Endothelial cell of umbilical vein (primary cell): ENCODE measurements around the gene HOXB6. TPM values are rescaled to one million over a fixed set of nuclear protein-coding genes. Genes with fewer than 3 reads are reported as not detected.

ENCODE experiments used
- BruUV-seq: library from RNA; stranded (reverse); fragments of 400-500 nt; replicated peaks from 2 replicates; lab custom pipeline; 2021; lab: Mats Ljungman, UMichigan
- CTCF ChIA-PET: fragments of 300-600, 350-600 bp; sonication (Branson Sonifier 250); formaldehyde crosslinking; loops from one replicate; lab custom pipeline; 2021; ENCODE audit warnings: antibody characterized with exemption, inconsistent platforms; lab: Charles Lee
- POLR2A ChIA-PET: fragments of 300-600, 350-600 bp; sonication (Branson Sonifier 250); formaldehyde crosslinking; loops from one replicate; lab custom pipeline; 2021; ENCODE audit warnings: antibody characterized with exemption, inconsistent platforms; lab: Charles Lee
- DNase-seq: peaks from one replicate; pipeline ENCODE4 v3.0.0-alpha.2; 2011; ENCODE audit warnings: low read depth, low spot score
- FAIRE-seq: peaks from 2 replicates; lab custom pipeline; 2011; peaks lifted over from hg19 to GRCh38; lab: Jason Lieb, UNC
- H2AFZ ChIP-seq: 2 replicates; pipeline ENCODE4 v1.6.0; 2012; ENCODE audit warnings: low read depth, low read length, control low read depth, inconsistent platforms
- H3K27ac ChIP-seq: 2 replicates; pipeline ENCODE4 v1.5.1; 2011; ENCODE audit warnings: low read depth, mild to moderate bottlenecking, control low read depth, low read length, moderate library complexity; ENCODE audit not compliant: insufficient read depth
- H3K27me3 ChIP-seq, 2 experiments: 2 replicates each; pipeline versions ENCODE4 v1.6.0 to v1.6.1; 2011; ENCODE audit warnings: low read length in 2 of 2, mixed read lengths in 1 of 2; ENCODE audit not compliant: control insufficient read depth in 2 of 2, insufficient read depth in 2 of 2
- H3K36me3 ChIP-seq, 2 experiments: 2 replicates in 1 of 2; 3 replicates in 1 of 2; pipeline ENCODE4 v1.5.1; 2011; ENCODE audit warnings: low read length in 2 of 2, mild to moderate bottlenecking in 1 of 2, moderate library complexity in 1 of 2; ENCODE audit not compliant: control insufficient read depth in 2 of 2, insufficient read depth in 2 of 2; ENCODE audit errors: extremely low read depth in 1 of 2
- H3K4me1 ChIP-seq: 3 replicates; pipeline ENCODE4 v1.5.1; 2011; ENCODE audit warnings: mild to moderate bottlenecking, low read length; ENCODE audit not compliant: control insufficient read depth, insufficient read depth; ENCODE audit errors: extremely low read depth
- H3K4me2 ChIP-seq: 2 replicates; pipeline ENCODE4 v1.6.1; 2011; ENCODE audit warnings: low read length, control low read depth, mixed read lengths; ENCODE audit not compliant: insufficient read depth
- H3K4me3 ChIP-seq, 3 experiments: fragments of 200-600 bp in 1 of 3; sonication (generic), shearing (Covaris generic) in 1 of 3; replicated peaks in 1 of 3; 2 replicates each; pipeline ENCODE4 v1.5.1; 2011 to 2016; ENCODE audit warnings: control low read depth in 3 of 3, low read length in 3 of 3, mild to moderate bottlenecking in 2 of 3, inconsistent platforms in 1 of 3, low read depth in 1 of 3, moderate library complexity in 1 of 3; ENCODE audit not compliant: insufficient read depth in 1 of 3
- H3K79me2 ChIP-seq: 2 replicates; pipeline ENCODE4 v1.6.0; 2012; ENCODE audit warnings: low read length, inconsistent platforms; ENCODE audit not compliant: control insufficient read depth, insufficient read depth
- H3K9ac ChIP-seq: replicated peaks from 2 replicates; pipeline ENCODE3; 2011; ENCODE audit warnings: low read length, control low read depth; ENCODE audit not compliant: insufficient read depth; ENCODE audit errors: extremely low read depth
- H3K9me1 ChIP-seq: replicated peaks from 3 replicates; pipeline ENCODE4 v1.6.0; 2011; ENCODE audit warnings: mild to moderate bottlenecking, low read length; ENCODE audit not compliant: control insufficient read depth, insufficient read depth; ENCODE audit errors: extremely low read depth
- H3K9me3 ChIP-seq: replicated peaks from 2 replicates; pipeline ENCODE4 v1.5.1; 2012; ENCODE audit warnings: low read length, inconsistent platforms; ENCODE audit not compliant: control insufficient read depth, insufficient read depth
- H4K20me1 ChIP-seq: replicated peaks from 2 replicates; pipeline ENCODE3; 2011; ENCODE audit warnings: mild to moderate bottlenecking, low read length; ENCODE audit not compliant: control insufficient read depth, insufficient read depth; ENCODE audit errors: extremely low read depth
- FOS ChIP-seq: IDR thresholded peaks from 2 replicates; pipeline ENCODE4 v1.6.1; 2011; ENCODE audit warnings: mild to moderate bottlenecking, low read length, moderate library complexity, borderline replicate concordance; ENCODE audit not compliant: insufficient read depth
- JUN ChIP-seq: IDR thresholded peaks from 2 replicates; pipeline ENCODE4 v1.6.1; 2011; ENCODE audit warnings: borderline replicate concordance, low read depth; ENCODE audit not compliant: insufficient read length, insufficient read depth
- MYC ChIP-seq: IDR thresholded peaks from one replicate; pipeline ENCODE4 v1.6.1; 2011; ENCODE audit warnings: mild to moderate bottlenecking, low read depth, low read length
- POLR2AphosphoS5 ChIP-seq: IDR thresholded peaks from 2 replicates; pipeline ENCODE4 v1.6.1; 2012; ENCODE audit warnings: low read depth, mild to moderate bottlenecking, control low read depth, low read length, moderate library complexity; ENCODE audit not compliant: insufficient read depth
- dilution Hi-C: fragments of 300-500 bp; cut with MboI; formaldehyde crosslinking; loops from one replicate; pipeline ENCODE4 v1.15.0; 2019; ENCODE audit warnings: low sequenced_read_pairs; ENCODE audit not compliant: extremely low pct_ligation_motif_present
- intact Hi-C: fragments of 100-400 bp; cut with micrococcal nuclease; formaldehyde crosslinking; loops from one replicate; pipeline ENCODE4 v1.10.0; 2022
- polyA plus RNA-seq, 4 experiments: library from polyadenylated mRNA; depleted of rRNA in 3 of 4; stranded (reverse) in 3 of 4; unstranded in 1 of 4; fragments of >200 nt; gene quantifications; 2 replicates each; pipeline versions ENCODE4 v1.2.1 to v1.2.3, GENCODE V29; 2011 to 2012; ENCODE audit warnings: missing spikeins in 1 of 4
- total RNA-seq: library from RNA; stranded (reverse); gene quantifications from 2 replicates; pipeline ENCODE4 v1.2.3, GENCODE V29; 2021
- TF ChIP-seq, protein P1 (sequence below): IDR thresholded peaks from 2 replicates; pipeline ENCODE4 v1.6.1; 2011; ENCODE audit not compliant: insufficient read depth, insufficient read length
- TF ChIP-seq, protein P2 (sequence below), 2 donors: IDR thresholded peaks; 1 replicate in 1 of 2; 2 replicates in 1 of 2; pipeline ENCODE4 v1.5.1; 2011; ENCODE audit warnings: low read length in 2 of 2, mild to moderate bottlenecking in 2 of 2, moderate library complexity in 2 of 2, control low read depth in 1 of 2, inconsistent platforms in 1 of 2, low read depth in 1 of 2; ENCODE audit not compliant: insufficient read depth in 1 of 2; ENCODE audit errors: extremely low read depth in 1 of 2

Gene HOXB6
- total and polyA plus RNA-seq, 2 donors (not counting 3 experiments of a cell fraction or from before 2014, with no cell fraction given), result 8.8 to 24.0 TPM

- no peak overlapping the region for H3K9ac ChIP-seq
These were observed 15.5 kb downstream of the HOXB6 start for GRCh38 chr17:48589060-48589830.

More at GRCh38 chr17:48589060-48589830, 15.5 kb downstream of the HOXB6 start:
- CTCF ChIA-PET, result interaction anchor here (1.1 to 2.3 kb wide), 6 partner anchors 12 to 374 kb away, joined by 3 to 22 read pairs (median 6); no protein-coding TSS in a partner anchor
- Histone ChIP-seq H2AFZ (no peak overlapping the region), H3K4me3 (no peak overlapping the region), H3K4me1 (peaks cover 43% of the 10 kb centered on the region), H3K27me3 (no peaks in the 10 kb centered on the region), H3K9me3 (no peaks in the 10 kb centered on the region), H3K9me1 (no peaks in the 10 kb centered on the region), H3K4me2 (no peak overlapping the region), H3K36me3 (peaks cover 0 to 8% of the 10 kb centered on the region in 2 experiments), H3K27ac (no peak overlapping the region), H4K20me1 (no peaks in the 10 kb centered on the region), H3K79me2 (peaks cover 30% of the 10 kb centered on the region)
- dilution Hi-C loops, result no loop called here
- intact Hi-C loops, result no loop called here
- POLR2A ChIA-PET, result no interaction called here
- TF ChIP-seq, protein P1, sequence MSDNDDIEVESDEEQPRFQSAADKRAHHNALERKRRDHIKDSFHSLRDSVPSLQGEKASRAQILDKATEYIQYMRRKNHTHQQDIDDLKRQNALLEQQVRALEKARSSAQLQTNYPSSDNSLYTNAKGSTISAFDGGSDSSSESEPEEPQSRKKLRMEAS, result no peak
- TF ChIP-seq JUN (no peak), MYC (no peak), POLR2AphosphoS5 (no peak), FOS (no peak)
- TF ChIP-seq, protein P2, sequence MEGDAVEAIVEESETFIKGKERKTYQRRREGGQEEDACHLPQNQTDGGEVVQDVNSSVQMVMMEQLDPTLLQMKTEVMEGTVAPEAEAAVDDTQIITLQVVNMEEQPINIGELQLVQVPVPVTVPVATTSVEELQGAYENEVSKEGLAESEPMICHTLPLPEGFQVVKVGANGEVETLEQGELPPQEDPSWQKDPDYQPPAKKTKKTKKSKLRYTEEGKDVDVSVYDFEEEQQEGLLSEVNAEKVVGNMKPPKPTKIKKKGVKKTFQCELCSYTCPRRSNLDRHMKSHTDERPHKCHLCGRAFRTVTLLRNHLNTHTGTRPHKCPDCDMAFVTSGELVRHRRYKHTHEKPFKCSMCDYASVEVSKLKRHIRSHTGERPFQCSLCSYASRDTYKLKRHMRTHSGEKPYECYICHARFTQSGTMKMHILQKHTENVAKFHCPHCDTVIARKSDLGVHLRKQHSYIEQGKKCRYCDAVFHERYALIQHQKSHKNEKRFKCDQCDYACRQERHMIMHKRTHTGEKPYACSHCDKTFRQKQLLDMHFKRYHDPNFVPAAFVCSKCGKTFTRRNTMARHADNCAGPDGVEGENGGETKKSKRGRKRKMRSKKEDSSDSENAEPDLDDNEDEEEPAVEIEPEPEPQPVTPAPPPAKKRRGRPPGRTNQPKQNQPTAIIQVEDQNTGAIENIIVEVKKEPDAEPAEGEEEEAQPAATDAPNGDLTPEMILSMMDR (IDR thresholded peaks at IDR 0.05; ENCODE audit: extremely low read depth in 1 of 2, insufficient read depth in 1 of 2, low read depth in 1 of 2, low read length in 2 of 2), result no peak
- DNase-seq (no peak), FAIRE-seq (no peak)
- no TSS peak for BruUV-seq
